CD4-positive, alpha-beta T cell (primary cell): ENCODE data around the gene ZNF444. TPM values are rescaled to one million over a fixed set of nuclear protein-coding genes. Genes with fewer than 3 reads are reported as not detected.

Experiments used
- ATAC-seq: fragments of 200-7000 bp; cut with Tn5 transposase; one replicate; pipeline ENCODE4 v1.10.0; 2022; ENCODE audit warnings: mild to moderate bottlenecking; ENCODE audit not compliant: poor library complexity
- CTCF ChIA-PET: fragments of 350-600 bp; sonication (Branson Sonifier 250); formaldehyde crosslinking; loops from one replicate; lab custom pipeline; 2021; ENCODE audit warnings: antibody characterized with exemption, inconsistent platforms; lab: Charles Lee
- POLR2A ChIA-PET: fragments of 350-600 bp; sonication (Branson Sonifier 250); formaldehyde crosslinking; loops from one replicate; lab custom pipeline; 2021; ENCODE audit warnings: antibody characterized with exemption, inconsistent platforms; lab: Charles Lee
- DNase-seq, 14 experiments: peaks; one replicate each; pipeline ENCODE4 v3.0.0-alpha.2; 2013 to 2020; ENCODE audit warnings: mixed read lengths in 2 of 14
- H3K27ac ChIP-seq, 2 donors: one replicate each; pipeline versions ENCODE4 v1.5.1 to v1.7.0; 2013; ENCODE audit warnings: low read length in 2 of 2, low read depth in 1 of 2, mild to moderate bottlenecking in 1 of 2
- H3K27me3 ChIP-seq, 2 experiments: 1 replicate in 1 of 2; 2 replicates in 1 of 2; pipeline versions ENCODE4 v1.6.1 to v1.7.0; 2013; ENCODE audit warnings: low read length in 2 of 2, control low read depth in 1 of 2, mild to moderate bottlenecking in 1 of 2, moderate library complexity in 1 of 2; ENCODE audit not compliant: insufficient read depth in 2 of 2, control insufficient read depth in 1 of 2
- H3K36me3 ChIP-seq: one replicate; pipeline ENCODE4 v1.6.1; 2013; ENCODE audit warnings: low read length, control low read depth; ENCODE audit not compliant: insufficient read depth
- H3K4me1 ChIP-seq: one replicate; pipeline ENCODE4 v1.6.1; 2013; ENCODE audit warnings: low read length, control low read depth; ENCODE audit not compliant: insufficient read depth
- H3K4me3 ChIP-seq: one replicate; pipeline ENCODE4 v1.5.1; 2013; ENCODE audit warnings: mild to moderate bottlenecking, low read length, moderate library complexity
- H3K9me3 ChIP-seq, 2 experiments: 1 replicate in 1 of 2; 2 replicates in 1 of 2; pipeline versions ENCODE4 v1.6.1 to v1.7.0; 2013; ENCODE audit warnings: low read length in 2 of 2, mild to moderate bottlenecking in 2 of 2, control low read depth in 1 of 2, moderate library complexity in 1 of 2; ENCODE audit not compliant: control insufficient read depth in 1 of 2, insufficient read depth in 1 of 2
- H3K27ac Mint-ChIP-seq: one replicate; pipeline ENCODE4 v1.8.0; 2020; ENCODE audit warnings: mixed read lengths
- H3K27me3 Mint-ChIP-seq: one replicate; pipeline ENCODE4 v1.8.0; 2021; ENCODE audit warnings: mixed read lengths
- H3K36me3 Mint-ChIP-seq: one replicate; pipeline ENCODE4 v1.8.0; 2021; ENCODE audit warnings: low read depth, mixed read lengths
- H3K4me1 Mint-ChIP-seq: one replicate; pipeline ENCODE4 v1.8.0; 2021; ENCODE audit warnings: low read depth, mixed read lengths
- H3K4me3 Mint-ChIP-seq: one replicate; pipeline ENCODE4 v1.8.0; 2020; ENCODE audit warnings: mild to moderate bottlenecking, mixed read lengths
- H3K9me3 Mint-ChIP-seq: one replicate; pipeline ENCODE4 v1.8.0; 2020; ENCODE audit warnings: mixed read lengths
- CTCF ChIP-seq: fragments of 200-600 bp; IDR thresholded peaks from one replicate; pipeline ENCODE4 v1.8.0; 2022; ENCODE audit warnings: antibody characterized with exemption, mild to moderate bottlenecking
- intact Hi-C, 2 experiments: fragments of 100-400 bp; cut with DNase I in 1 of 2; cut with micrococcal nuclease in 1 of 2; formaldehyde crosslinking; loops; one replicate each; pipeline versions ENCODE4 v1.15.1 to v1.9.0; 2023 to 2025; cut with DNase I, micrococcal nuclease
- total RNA-seq, 174 experiments: library from RNA in 2 of 174; stranded (reverse) in 2 of 174; gene quantifications; one replicate each; pipeline ENCODE4 v1.2.3 and lab custom pipeline; 2021 to 2026

ZNF444 gene
- total RNA-seq, 2 experiments from 2014 or later, result 13.5 TPM

GRCh38 chr19:56134654-56134921, 6.5 kb upstream of the ZNF444 start:
- ChIA-PET POLR2A (no interaction called here), CTCF (no interaction called here)
- Mint-ChIP-seq H3K27me3 (no peaks in the 10 kb centered on the region), H3K9me3 (no peaks in the 10 kb centered on the region), H3K36me3 (no peaks in the 10 kb centered on the region), H3K4me3 (no peak overlapping the region), H3K27ac (no peak overlapping the region), H3K4me1 (peaks cover under 1% of the 10 kb centered on the region)
- DNase-seq (no peak), ATAC-seq (no peak)
- intact Hi-C loops, result no loop called here
- Histone ChIP-seq H3K4me3 (no peak overlapping the region), H3K27ac (no peak overlapping the region), H3K36me3 (no peaks in the 10 kb centered on the region), H3K9me3 (no peaks in the 10 kb centered on the region), H3K27me3 (no peaks in the 10 kb centered on the region), H3K4me1 (no peaks in the 10 kb centered on the region)
- TF ChIP-seq CTCF, result no peak

- POLR2A ChIA-PET, result no interaction called here
- TF ChIP-seq CTCF, result no peak
- Mint-ChIP-seq H3K36me3 (peaks cover 7% of the 10 kb centered on the region), H3K27me3 (no peaks in the 10 kb centered on the region), H3K4me1 (peaks cover 16% of the 10 kb centered on the region), H3K4me3 (no peak overlapping the region), H3K27ac (no peak overlapping the region), H3K9me3 (no peaks in the 10 kb centered on the region)
- ATAC-seq, result no peak
- Histone ChIP-seq H3K27ac (no peak overlapping the region), H3K4me3 (no peak overlapping the region), H3K9me3 (no peaks in the 10 kb centered on the region), H3K4me1 (peaks cover 8% of the 10 kb centered on the region), H3K27me3 (no peaks in the 10 kb centered on the region), H3K36me3 (no peaks in the 10 kb centered on the region)
- no peak for DNase-seq
- intact Hi-C loops, result no loop called here
- CTCF ChIA-PET, result interaction anchor here (1.0 kb wide), 1 partner anchor 56 kb away, joined by 4 read pairs; no protein-coding TSS in a partner anchor
Observed at GRCh38 chr19:56136362-56136761, 4.7 kb upstream of the ZNF444 start.

- TF ChIP-seq CTCF, result no peak
- H3K27ac ChIP-seq, result no peak overlapping the region
- Mint-ChIP-seq H3K9me3 (no peaks in the 10 kb centered on the region), H3K4me1 (peaks cover 24% of the 10 kb centered on the region), H3K36me3 (peaks cover 7% of the 10 kb centered on the region), H3K27me3 (no peaks in the 10 kb centered on the region), H3K4me3 (no peak overlapping the region), H3K27ac (no peak overlapping the region)
- peaks cover 17% of the 10 kb centered on the region for H3K4me1 ChIP-seq
- H3K4me3 ChIP-seq, result no peak overlapping the region
- intact Hi-C loops, result no loop called here
- no peak for DNase-seq
- ChIA-PET CTCF (no interaction called here), POLR2A (interaction anchor here (1.2 to 1.3 kb wide), 2 partner anchors 12 to 15 kb away, joined by 3 to 4 read pairs; no protein-coding TSS in a partner anchor)
- no peak for ATAC-seq
- no peaks in the 10 kb centered on the region for H3K27me3 ChIP-seq
- H3K9me3 ChIP-seq, result no peaks in the 10 kb centered on the region
- no peaks in the 10 kb centered on the region for H3K36me3 ChIP-seq
Observed at GRCh38 chr19:56137405-56137804, 3.7 kb upstream of the ZNF444 start.
